Measurements from ENCODE around the gene DBP. TPM values are rescaled to one million over a fixed set of nuclear protein-coding genes. Genes with fewer than 3 reads are reported as not detected.

DBP gene
- total and polyA plus RNA-seq, 2 of the 13 experiments (the other 11 are each of a cell fraction or from before 2014, with no cell fraction given) = 1.7 to 5.8 TPM

- TF ChIP-seq HCFC1 (IDR thresholded peaks at IDR 0.05; ENCODE audit: low read depth, low read length) = peak; percentile 57; the same call in 1 of the 2 replicates
- peak; percentile 74 for TF ChIP-seq SAP130 (CRISPR knock-in tag; IDR thresholded peaks at IDR 0.05; ENCODE audit: low read depth)
- no peak for TF ChIP-seq ZFP82 (CRISPR knock-in tag; IDR thresholded peaks at IDR 0.05; ENCODE audit: borderline replicate concordance)
- no peak for TF ChIP-seq FLYWCH1 (CRISPR knock-in tag; IDR thresholded peaks at IDR 0.05)
- TF ChIP-seq TBX3 (IDR thresholded peaks at IDR 0.05; ENCODE audit: borderline replicate concordance) = no peak
- TF ChIP-seq ZNF629 (CRISPR knock-in tag; conservative IDR thresholded peaks at IDR 0.05) = no peak
- no peak for TF ChIP-seq SAFB2 (CRISPR knock-in tag; IDR thresholded peaks at IDR 0.05; ENCODE audit: borderline replicate concordance, low read depth)
- no peak for TF ChIP-seq HMG20A (CRISPR knock-in tag; IDR thresholded peaks at IDR 0.05; ENCODE audit: borderline replicate concordance)
- no peak for TF ChIP-seq SRSF9 (IDR thresholded peaks at IDR 0.05; ENCODE audit: borderline replicate concordance, insufficient read depth, low read depth, low read length, poor library complexity, severe bottlenecking)
- TF ChIP-seq SIN3A (IDR thresholded peaks at IDR 0.05; ENCODE audit: borderline replicate concordance, low read depth, low read length) = no peak
- TF ChIP-seq REST (IDR thresholded peaks at IDR 0.05; ENCODE audit: borderline replicate concordance in 1 of 2, low read depth in 1 of 2, low read length in 2 of 2) = no peak
- no peak for TF ChIP-seq FOXA3 (CRISPR knock-in tag; IDR thresholded peaks at IDR 0.05)
- TF ChIP-seq ZNF672 (CRISPR knock-in tag; IDR thresholded peaks at IDR 0.05) = no peak
- TF ChIP-seq ZNF691 (CRISPR knock-in tag; IDR thresholded peaks at IDR 0.05; ENCODE audit: borderline replicate concordance, low read depth) = no peak
- TF ChIP-seq ZNF513 (CRISPR knock-in tag; conservative IDR thresholded peaks at IDR 0.05) = no peak
- no peak for TF ChIP-seq TOE1 (CRISPR knock-in tag; IDR thresholded peaks at IDR 0.05)
- no peak for TF ChIP-seq IRF9 (CRISPR knock-in tag; IDR thresholded peaks at IDR 0.05; ENCODE audit: borderline replicate concordance)
- TF ChIP-seq TAF15 (IDR thresholded peaks at IDR 0.05; ENCODE audit: low read depth, low read length, poor library complexity, severe bottlenecking) = no peak
- TF ChIP-seq JUNB (CRISPR knock-in tag; IDR thresholded peaks at IDR 0.05; ENCODE audit: borderline replicate concordance) = no peak
- no peak for TF ChIP-seq CENPBD1 (CRISPR knock-in tag; IDR thresholded peaks at IDR 0.05; ENCODE audit: borderline replicate concordance, low read depth)
- no peak for TF ChIP-seq POLR2AphosphoS5 (IDR thresholded peaks at IDR 0.05; ENCODE audit: low read depth, low read length)
These were observed 13.0 kb downstream of the DBP start (continued) for GRCh38 chr19:48624067-48624594.

Data from HepG2 (cell line).